ENCODE results near the gene HOXC12.

DNA sequence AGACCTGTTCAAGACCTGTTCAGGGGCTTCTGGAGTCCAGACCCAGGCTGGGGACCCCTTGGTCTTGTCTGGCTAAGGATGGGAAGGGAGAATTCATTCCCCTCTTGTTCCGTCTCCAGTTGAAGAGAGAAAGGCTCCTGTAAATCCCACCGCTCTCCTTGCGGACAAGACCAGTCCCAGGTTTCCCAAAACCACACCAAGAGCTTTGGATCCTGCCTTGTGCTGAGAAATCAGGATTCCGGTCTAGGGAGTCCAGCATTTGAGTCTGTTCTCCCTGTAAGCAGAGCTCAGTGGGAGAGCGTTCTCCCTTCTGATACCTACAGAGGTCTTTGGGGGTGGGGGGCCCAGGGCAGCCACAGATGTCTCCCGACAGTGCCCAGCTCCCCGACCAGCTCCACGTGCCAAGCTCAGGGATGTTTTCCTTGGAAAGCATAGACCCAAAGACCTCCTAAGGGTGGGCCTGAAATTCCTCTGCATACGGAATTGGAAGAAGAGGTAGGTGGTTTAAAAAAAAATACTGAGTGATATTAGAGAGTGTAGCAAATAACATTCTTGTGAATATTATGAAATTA lies 14.2 kb upstream of the HOXC12 start:
- no peak for TF ChIP-seq EZH2 (optimal IDR thresholded peaks at IDR 0.05; ENCODE audit: low read depth, low read length)
- TF ChIP-seq, protein P1, sequence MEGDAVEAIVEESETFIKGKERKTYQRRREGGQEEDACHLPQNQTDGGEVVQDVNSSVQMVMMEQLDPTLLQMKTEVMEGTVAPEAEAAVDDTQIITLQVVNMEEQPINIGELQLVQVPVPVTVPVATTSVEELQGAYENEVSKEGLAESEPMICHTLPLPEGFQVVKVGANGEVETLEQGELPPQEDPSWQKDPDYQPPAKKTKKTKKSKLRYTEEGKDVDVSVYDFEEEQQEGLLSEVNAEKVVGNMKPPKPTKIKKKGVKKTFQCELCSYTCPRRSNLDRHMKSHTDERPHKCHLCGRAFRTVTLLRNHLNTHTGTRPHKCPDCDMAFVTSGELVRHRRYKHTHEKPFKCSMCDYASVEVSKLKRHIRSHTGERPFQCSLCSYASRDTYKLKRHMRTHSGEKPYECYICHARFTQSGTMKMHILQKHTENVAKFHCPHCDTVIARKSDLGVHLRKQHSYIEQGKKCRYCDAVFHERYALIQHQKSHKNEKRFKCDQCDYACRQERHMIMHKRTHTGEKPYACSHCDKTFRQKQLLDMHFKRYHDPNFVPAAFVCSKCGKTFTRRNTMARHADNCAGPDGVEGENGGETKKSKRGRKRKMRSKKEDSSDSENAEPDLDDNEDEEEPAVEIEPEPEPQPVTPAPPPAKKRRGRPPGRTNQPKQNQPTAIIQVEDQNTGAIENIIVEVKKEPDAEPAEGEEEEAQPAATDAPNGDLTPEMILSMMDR (IDR thresholded peaks at IDR 0.05; ENCODE audit: low read length): no peak

Data from MM.1S (cell line).